DMS 273 (cell line): Measurements from ENCODE around the gene STK32B.

Source experiments
- DNase-seq: peaks from one replicate; lab custom pipeline; 2025; ENCODE audit not compliant: unreplicated experiment; lab: John Stamatoyannopoulos, UW

STK32B gene

GRCh38 chr4:5503336-5503936 lies 452.2 kb downstream of the STK32B start:
- peak; percentile 5 for DNase-seq

GRCh38 chr4:5504486-5504885 lies 453.2 kb downstream of the STK32B start:
- DNase-seq = no peak

GRCh38 chr4:5510504-5510903 lies 459.2 kb downstream of the STK32B start:
- DNase-seq = no peak

- no peak for DNase-seq
Observed at GRCh38 chr4:5511791-5512190, 460.5 kb downstream of the STK32B start.

- DNase-seq = no peak
Observed at GRCh38 chr4:5515646-5516045, 464.4 kb downstream of the STK32B start.

- no peak for DNase-seq
Observed at GRCh38 chr4:5517372-5517771, 466.1 kb downstream of the STK32B start.

GRCh38 chr4:5524446-5525299 lies 473.4 kb downstream of the STK32B start:
- DNase-seq = peak; percentile 95

- no peak for DNase-seq
Observed at GRCh38 chr4:5526080-5526846, 475.0 kb downstream of the STK32B start.

- no peak for DNase-seq
Observed at GRCh38 chr4:5527211-5527610, 475.9 kb downstream of the STK32B start.

- DNase-seq = no peak
Observed at GRCh38 chr4:5528031-5528436, 476.8 kb downstream of the STK32B start.

GRCh38 chr4:5532100-5532499 lies 480.8 kb downstream of the STK32B start:
- no peak for DNase-seq

- no peak for DNase-seq
Observed at GRCh38 chr4:5539584-5539983, 488.3 kb downstream of the STK32B start.

GRCh38 chr4:5541169-5541568 lies 489.9 kb downstream of the STK32B start:
- DNase-seq = no peak

- no peak for DNase-seq
Observed at GRCh38 chr4:5543681-5544080, 492.4 kb downstream of the STK32B start.

GRCh38 chr4:5544762-5545161 lies 493.5 kb downstream of the STK32B start:
- no peak for DNase-seq

- no peak for DNase-seq
Observed at GRCh38 chr4:5545271-5545670, 494.0 kb downstream of the STK32B start.

GRCh38 chr4:5547651-5548249 lies 496.5 kb downstream of the STK32B start:
- no peak for DNase-seq
